Measurements from ENCODE around the gene CGB3.

CGB3 gene

GRCh38 chr19:48985711-48986110 is 38.4 kb downstream of the CGB3 start:
- DNase-seq = no peak

- no peak for DNase-seq
Measured at GRCh38 chr19:48982280-48982679, 41.9 kb downstream of the CGB3 start.

GRCh38 chr19:48977061-48977460 is 47.1 kb downstream of the CGB3 start:
- no peak for DNase-seq

GRCh38 chr19:48975947-48976847 is 47.9 kb downstream of the CGB3 start:
- DNase-seq = peak in 1 of 4 experiments; percentile 30

Measured in suppressor macrophage (primary cell).